HG02678 (cell line): ENCODE measurements around the gene MAP9.
"Not testable (repeated sequence)": the region's sequence is repeated elsewhere in the genome, so short reads cannot be mapped to it uniquely, and the experiment has no call there.

Experiments used
- ATAC-seq: cut with Tn5 transposase; IDR thresholded peaks from one replicate; pipeline ENCODE4 v1.9.1; 2021; ENCODE audit warnings: mild to moderate bottlenecking, moderate library complexity; ENCODE audit not compliant: unreplicated experiment

Gene MAP9

DNA sequence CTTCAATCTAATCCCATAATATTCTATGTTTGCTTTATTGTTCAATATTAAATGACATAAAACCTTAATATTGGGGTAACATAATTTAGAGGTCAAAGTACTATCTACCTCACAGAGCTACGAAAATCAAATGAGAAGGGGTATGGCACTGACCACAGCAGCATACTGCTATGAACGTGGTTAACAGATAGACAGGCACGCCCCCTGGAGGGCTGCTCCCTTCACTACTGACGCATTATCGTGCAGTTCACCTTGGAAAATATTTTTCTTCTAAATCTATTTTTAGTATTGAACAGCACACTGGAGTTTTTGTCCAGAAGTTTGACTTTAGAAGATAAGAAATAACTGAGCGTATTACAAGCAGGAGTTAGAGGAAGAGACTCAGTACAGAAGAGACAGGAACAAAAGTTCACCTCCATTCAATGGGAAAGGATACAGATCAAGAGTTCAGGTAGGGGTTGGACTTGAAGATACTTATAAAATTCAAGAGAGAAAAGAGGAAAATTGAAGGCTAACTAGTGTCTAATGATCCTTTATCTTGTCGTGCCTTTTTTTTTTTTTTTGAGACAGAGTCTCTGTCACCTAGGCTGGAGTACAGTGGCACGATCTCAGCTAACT, 22.7 kb downstream of the MAP9 start:
- ATAC-seq = peak; percentile 99

DNA sequence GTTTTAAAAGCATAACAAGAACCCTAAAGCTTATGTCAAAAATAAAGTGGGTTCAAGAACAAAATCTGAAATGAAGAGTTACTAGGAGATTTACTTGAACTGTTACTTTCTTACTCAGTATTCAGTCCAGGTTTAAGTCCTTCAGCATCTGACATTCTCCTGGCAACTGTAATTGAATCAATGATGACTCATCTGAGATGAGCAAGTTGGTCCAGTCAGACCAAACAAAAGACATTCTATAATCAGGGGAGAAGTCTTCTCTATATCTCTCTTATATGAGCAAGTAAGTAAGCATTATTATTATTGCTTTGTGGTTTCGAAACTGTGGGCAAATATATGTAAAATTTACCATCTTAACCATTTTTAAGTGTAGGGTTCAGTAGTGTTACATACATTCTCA, 34.6 kb downstream of the MAP9 start:
- ATAC-seq = no peak

DNA sequence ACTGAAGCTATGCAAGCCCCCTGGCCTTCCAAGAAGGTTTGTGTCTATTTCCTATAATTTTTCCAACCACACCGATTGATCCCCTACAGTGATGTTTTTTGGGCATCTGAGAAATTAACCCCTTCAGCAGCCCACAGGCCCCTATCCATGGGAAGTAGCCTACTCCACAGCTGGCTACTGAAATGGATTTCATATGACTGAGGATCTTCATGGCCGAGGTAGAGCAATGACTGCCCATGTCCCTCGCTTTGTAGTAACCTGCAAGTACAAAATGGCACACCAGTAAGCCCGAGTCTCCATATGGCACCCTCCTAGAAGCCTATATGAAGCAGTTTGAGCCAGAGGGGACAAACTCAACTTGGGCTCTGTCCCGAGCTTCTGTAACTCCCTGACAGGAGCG, 36.8 kb downstream of the MAP9 start:
- no peak for ATAC-seq

DNA sequence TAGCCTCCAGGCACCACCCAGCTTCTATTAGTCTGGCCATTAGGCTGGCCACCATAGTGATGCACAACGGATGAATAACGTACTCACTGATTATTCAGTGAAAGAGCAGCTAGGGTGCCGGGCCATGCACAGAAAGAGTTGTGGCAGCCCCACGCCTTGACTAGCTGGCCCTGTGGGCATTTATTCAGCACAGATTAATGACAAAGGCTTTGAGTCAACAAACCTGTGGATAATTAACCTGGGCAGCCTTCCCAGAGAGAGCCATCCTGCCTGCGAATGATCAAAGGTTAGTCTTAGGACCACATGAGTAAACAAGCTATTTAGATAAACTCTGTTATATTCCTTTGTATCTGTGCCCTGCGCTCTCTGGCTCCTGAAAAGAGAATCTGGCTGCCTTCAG, 37.2 kb downstream of the MAP9 start:
- ATAC-seq = no peak

DNA sequence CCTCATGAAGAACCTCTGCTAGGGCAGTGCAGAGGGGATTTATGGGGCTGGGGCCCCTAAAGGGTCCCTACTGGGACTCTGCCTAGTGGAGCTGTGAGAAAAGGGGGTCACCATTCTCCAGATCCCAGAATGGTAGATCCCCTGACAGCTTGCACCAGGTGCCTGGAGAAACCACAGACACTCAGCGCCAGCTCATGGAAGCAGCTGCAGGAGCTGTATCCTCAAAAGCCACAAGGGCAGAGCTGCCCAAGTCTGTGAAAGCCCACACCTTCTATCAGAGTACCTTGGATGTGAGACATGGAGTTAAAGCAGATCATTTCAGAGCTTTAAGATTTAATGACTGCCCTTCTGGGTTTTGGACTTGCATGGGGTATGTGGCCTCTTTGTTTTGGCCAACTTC, 38.6 kb downstream of the MAP9 start:
- ATAC-seq = no peak

DNA sequence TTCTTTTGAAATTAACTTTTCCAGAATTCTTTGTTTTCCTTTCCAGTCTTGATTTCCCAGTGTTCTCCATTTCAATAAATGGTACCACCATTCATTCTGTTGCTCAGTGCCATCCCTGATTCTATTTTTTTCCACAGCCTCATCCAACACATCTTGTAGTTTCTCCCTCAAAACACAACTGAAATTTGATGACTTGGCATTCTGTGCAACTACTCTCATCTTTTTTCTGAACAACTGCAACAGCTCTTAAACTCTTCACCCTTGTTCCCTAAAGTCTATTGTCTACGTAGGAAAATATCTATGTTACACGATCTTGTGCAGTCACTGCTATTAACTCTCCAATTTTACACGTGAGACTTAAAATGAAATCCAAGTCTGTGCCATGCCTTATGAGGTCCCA, 40.5 kb downstream of the MAP9 start:
- ATAC-seq = no peak

DNA sequence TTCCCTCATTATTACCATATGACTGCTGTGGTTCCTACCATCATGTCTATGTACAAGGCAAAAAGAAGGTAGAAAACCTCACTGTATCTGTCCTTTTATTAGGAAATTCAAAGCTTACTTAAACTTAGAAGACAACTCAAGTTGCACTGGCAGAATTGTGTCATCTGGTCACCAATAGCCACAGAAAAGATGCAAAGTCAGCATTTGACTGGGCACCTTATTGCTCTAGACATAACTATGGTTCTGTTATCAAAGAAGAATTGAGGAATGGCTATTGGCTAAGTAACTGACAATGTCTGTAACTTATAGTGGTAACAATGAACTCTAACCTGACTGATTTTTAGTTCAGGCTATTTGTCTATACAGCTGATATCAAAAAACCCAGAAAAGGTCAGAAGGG, 45.3 kb downstream of the MAP9 start:
- ATAC-seq = no peak

DNA sequence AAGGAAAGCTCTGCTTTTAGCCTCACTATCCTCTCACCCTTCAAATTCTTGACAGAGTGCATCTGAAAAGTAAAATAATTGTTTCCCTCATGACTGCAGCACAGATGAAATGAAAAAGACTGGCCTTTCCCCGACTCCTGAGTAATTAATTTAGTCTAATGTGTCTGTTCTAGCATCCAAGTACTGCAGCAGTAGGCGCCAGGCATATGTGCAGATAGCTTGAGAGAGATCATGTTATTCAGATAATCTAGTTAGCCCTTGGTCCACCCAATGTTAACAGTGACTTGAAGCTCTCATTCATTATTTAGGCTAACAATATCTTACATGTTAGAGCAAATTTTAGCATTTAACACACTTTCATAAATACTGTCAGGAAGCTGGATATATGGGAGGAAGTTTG, 54.0 kb downstream of the MAP9 start:
- no peak for ATAC-seq

DNA sequence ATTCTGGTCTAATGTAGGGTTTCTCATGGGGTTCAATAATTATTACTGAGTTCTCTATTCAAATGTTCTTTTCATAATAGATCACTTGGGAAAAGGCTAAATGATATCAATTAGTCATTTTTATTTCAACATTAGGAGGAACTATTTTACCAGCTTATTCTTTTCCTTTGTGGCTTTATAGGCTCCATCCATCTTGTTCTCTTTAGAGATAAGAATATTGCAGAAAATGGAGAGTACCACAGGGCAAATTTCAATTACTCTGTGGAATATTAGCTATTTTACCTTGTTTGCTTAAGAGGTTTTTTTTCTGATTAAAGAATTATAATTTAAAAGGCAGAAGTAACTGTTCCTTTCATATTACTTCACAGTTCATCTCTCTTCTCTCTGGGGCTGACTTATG, 55.8 kb downstream of the MAP9 start:
- no peak for ATAC-seq

DNA sequence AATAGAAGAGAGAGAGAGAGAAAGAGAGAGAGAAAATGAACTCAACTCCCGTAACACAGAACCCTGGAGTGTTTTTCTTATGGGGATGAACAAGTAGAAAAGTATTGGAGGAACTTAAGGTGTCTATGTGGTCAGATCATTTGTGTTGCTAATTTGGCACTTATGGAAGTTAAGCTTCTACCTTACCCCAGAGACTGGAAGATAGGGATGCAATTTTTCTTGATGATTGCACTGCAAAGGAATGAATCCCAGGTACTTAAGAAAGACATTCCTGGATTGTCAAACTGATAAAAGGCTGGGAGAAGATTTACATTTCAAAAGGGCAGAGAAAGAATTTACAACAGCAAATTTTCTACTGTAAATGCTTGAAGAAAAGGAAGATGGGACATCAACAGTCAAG, 57.2 kb downstream of the MAP9 start:
- ATAC-seq = no peak

DNA sequence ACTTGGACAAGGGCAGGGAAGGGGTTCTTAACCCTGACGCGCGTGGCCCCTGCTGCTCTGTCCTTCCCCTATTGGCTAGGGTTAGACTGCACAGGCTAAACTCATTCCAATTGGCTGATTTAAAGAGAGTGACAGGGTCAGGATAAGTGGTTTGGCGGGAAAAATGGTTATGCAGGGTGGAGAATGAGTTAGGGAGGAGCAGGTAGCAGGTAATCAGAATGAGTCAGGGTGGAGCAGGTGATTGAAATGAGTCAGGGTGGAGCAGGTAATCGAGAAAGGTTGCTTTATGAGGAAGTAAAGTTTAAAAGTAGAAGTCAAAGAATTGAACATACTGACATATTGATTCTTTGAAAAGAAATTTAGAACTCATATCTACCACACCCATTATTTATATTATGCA, 64.7 kb downstream of the MAP9 start:
- ATAC-seq = not testable (repeated sequence)

DNA sequence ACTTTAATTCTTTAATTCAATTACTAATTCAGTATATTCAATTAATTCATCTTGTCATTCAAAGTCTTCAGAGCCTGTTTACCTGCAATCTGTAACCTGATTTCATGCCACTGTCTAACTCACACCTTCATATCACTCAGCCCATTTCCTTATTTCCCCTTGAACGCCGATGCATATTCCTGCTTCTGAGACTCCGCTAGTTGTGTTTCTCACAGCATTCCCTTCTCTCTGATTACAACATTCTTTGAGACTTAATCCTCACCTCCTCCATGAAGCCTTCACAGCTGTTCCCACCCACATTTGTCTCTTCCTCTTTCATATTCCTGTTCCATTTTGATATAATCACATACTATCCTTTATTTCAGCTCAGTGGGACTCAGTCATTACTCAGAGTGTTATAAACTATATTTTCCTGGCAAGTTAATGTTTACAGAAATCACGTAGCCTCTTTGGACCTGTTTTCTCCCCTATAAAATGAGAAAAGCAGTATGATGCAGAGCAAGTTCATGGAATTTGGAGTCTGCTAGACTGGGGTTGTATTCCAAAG, 69.0 kb downstream of the MAP9 start:
- no peak for ATAC-seq

DNA sequence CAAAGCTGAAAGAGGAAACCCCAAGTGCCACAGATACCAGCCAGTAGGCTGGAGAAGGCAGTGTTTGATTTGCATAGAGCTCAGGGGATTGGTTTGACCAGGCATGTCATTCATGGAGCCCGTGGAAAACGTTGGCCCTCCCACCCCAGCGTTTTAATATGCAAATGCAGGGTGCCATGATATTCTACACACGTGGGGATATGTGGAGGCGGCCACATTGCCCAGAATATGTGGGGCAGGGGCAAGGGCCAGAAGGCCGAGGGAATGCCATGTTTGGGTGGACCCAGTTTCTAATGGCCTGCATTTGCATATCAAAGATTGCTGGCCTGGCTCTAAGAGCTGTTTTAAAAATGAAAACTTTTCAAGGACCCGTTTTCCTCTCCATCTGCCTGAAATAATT, 71.1 kb downstream of the MAP9 start:
- ATAC-seq = no peak

DNA sequence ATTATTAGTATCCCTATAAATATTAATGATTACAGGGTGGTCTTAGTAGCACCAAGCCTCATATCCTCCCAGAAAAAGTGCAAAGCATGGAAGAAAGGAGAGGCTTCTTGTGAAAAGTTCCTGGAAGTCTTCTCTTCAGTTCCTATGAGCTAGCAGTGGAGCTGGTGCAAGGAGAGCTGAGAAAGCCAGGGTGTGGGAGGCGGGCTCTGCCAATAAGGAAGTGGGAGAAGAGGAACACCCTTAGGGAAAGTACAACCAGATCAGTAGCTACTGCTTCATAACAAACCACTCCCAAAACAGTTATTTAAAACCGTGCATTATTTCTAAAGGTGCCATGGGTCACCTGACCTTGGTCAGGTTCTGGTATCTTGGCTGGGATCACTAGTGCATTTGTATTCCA, 72.4 kb downstream of the MAP9 start:
- no peak for ATAC-seq

DNA sequence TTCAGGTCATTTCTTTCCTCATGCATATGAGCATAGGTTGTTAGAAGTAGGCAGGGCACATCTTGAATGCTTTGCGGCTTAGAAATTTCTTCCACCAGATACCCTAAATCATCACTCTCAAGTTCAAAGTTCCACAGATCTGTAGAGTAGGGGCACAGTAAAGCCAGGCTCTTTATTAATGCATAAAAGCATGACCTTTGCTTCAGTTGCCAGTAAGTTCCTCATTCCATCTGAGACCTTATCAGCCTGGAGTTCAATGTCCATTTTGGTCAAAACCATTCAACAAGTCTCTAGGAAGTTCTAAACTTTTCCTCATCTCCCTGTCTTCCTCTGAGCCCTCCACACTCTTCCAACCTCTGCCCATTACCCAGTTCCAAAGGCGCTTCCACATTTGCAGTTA, 77.7 kb downstream of the MAP9 start:
- ATAC-seq = no peak
